ENCODE data around the gene LRP1.

LRP1 gene

GRCh38 chr12:57157588-57158173 lies 29.4 kb downstream of the LRP1 start:
- no peak for DNase-seq

DNA sequence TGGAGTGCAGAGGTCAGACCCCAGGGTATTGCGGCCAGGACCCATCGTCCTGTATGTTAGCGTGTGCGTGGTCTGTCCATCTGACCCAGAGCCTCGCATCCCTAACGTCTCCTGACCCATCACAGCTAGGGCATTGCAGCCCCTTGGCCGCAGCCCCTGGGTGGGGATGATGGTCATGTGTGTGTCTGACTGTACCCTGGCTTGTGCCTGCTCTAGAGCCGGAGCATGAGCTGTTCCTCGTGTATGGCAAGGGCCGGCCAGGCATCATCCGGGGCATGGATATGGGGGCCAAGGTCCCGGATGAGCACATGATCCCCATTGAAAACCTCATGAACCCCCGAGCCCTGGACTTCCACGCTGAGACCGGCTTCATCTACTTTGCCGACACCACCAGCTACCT lies 29.9 kb downstream of the LRP1 start:
- no peak for DNase-seq

- no peak for DNase-seq
Measured at GRCh38 chr12:57158665-57159064, 30.4 kb downstream of the LRP1 start.

DNA sequence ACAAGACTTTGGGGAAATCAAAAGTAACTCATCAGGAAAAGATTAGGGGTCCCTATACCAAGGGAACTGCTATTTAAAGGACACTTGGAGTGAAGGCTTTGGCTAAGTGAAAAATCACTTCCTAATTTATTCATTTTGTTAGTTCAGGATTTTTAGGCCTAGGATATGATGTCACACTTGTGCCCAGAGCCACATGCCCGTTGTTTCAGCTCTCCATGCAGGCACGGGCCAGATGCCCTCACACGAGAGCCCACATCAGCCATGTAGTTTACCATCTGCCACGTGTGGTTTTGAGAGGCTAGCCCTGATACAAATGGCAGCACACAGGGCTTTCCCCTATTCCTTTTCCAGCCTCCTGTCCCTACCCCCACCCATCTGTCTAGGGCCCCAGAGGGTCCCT lies 31.0 kb downstream of the LRP1 start:
- DNase-seq = no peak

GRCh38 chr12:57160040-57160439 lies 31.8 kb downstream of the LRP1 start:
- DNase-seq = no peak

GRCh38 chr12:57160741-57161140 lies 32.5 kb downstream of the LRP1 start:
- no peak for DNase-seq

GRCh38 chr12:57161491-57161890 lies 33.2 kb downstream of the LRP1 start:
- DNase-seq = no peak

DNA sequence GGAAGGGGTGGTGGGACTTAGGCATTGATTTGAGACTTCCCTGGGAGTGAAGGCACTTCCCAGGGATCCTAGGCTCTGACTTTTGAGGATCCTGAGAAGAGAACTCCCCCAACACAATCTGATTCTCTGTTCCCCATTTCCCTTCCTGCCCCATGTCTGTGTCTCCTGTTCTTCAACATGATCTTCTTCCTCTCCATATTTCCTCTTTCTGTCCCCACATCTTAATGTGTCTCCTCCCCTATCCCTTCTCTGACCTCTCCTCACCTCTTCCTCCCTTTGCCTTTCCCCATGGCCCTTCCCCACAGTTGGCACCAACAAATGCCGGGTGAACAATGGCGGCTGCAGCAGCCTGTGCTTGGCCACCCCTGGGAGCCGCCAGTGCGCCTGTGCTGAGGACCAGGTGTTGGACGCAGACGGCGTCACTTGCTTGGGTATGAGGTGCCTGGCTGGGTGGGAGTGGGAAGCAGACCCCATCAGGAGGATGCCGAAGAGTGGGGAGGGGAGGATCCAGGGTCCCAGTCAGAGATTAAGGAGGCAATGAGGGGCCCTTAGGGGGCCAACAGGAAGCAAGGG lies 34.4 kb downstream of the LRP1 start:
- no peak for DNase-seq

DNA sequence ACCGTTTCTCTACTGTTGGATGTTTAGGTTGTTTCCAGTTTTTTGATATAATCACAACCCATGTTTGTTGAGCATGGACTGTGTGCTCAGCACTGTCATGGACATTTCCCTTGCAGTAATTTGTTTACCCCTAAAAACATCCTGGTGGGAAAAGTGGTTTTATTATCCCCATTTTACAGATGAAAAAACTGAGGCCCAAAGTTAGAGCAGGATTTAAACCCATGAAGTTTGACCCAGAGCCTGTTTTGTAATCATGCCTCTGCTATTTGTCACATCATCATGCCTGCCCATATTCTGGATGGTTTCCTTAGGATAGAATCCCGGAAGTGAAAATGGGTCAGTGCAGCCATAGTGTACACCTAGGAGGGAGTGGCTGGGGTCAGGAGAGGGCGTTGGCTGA lies 36.2 kb downstream of the LRP1 start:
- no peak for DNase-seq

- no peak for DNase-seq
Measured at GRCh38 chr12:57164966-57165625, 36.8 kb downstream of the LRP1 start.

DNA sequence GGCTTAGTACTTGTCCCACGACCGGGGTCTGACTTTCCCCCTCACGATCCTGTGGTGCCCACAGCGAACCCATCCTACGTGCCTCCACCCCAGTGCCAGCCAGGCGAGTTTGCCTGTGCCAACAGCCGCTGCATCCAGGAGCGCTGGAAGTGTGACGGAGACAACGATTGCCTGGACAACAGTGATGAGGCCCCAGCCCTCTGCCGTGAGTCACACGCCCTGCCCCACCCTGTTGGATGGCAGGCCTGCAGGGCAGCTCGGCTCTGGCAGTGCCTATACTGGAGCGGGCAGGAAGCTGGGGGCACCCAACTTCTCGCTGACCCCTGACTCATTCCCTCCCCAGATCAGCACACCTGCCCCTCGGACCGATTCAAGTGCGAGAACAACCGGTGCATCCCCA lies 37.5 kb downstream of the LRP1 start:
- DNase-seq = no peak

- no peak for DNase-seq
Measured at GRCh38 chr12:57166971-57167371, 38.7 kb downstream of the LRP1 start.

- DNase-seq = no peak
Measured at GRCh38 chr12:57168058-57168457, 39.8 kb downstream of the LRP1 start.

DNA sequence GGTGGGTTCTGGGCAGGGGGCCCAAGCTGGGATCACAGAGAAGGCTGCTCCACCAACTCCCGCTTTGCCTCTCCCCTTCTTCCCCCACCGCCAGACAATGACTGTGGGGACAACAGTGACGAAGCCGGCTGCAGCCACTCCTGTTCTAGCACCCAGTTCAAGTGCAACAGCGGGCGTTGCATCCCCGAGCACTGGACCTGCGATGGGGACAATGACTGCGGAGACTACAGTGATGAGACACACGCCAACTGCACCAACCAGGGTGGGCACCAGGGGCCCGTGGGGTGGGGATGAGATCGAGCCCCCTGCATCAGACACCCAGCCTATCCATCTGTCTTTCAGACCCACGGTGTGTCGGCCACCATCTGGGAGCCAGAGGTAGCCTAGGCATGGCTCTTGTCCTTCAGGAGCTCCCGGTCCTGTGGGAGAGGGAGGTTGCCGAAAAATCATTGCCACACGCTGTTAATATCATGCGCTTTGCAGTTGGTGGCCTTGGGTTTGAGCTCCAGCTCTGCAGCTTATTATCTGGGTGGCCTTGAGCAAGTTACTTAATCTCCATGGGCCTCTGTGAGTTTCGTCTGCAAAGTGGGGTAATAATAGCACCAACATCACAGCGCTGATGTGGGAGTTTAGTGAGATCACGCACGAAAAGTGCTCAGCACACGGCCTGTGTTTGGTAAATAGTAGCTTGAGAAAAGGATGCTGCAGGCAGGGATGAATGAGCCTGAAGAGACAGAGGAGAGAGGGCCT lies 40.9 kb downstream of the LRP1 start:
- no peak for DNase-seq

DNA sequence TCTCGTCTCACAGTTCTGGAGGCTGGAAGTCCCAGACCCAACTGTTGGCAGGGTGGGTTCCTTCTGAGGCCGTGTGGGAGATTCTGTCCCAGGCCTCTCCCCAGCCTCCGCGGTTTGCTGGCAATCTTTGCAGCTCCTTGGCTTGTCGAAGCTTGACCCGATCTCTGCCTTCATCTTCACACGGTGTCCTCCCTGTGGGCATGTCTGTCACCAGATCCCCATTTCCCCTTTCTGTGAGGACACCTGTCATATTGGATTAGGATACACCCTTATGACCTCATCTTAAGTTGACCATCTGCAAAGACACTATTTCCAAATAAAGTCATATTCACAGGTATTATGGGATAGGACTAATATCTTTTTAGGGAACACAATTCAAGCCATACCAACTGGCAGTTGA lies 41.7 kb downstream of the LRP1 start:
- DNase-seq = no peak

GRCh38 chr12:57170408-57170807 lies 42.1 kb downstream of the LRP1 start:
- DNase-seq = no peak

GRCh38 chr12:57170927-57171326 lies 42.6 kb downstream of the LRP1 start:
- no peak for DNase-seq

- DNase-seq = no peak
Measured at GRCh38 chr12:57171668-57172067, 43.4 kb downstream of the LRP1 start.

GRCh38 chr12:57173089-57173488 lies 44.8 kb downstream of the LRP1 start:
- peak; percentile 11 to 19 for DNase-seq

DNA sequence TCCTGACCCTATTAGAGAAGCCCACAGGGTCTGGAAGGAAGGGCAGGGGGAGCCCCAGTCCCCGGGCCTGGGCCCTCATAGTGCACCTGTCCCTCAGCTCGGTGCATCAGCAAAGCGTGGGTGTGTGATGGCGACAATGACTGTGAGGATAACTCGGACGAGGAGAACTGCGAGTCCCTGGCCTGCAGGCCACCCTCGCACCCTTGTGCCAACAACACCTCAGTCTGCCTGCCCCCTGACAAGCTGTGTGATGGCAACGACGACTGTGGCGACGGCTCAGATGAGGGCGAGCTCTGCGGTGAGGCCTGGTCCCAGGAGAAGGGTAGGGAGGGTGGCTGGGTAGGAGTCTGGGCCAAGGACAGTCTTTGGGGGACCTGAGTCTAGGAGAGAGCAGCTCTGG lies 45.4 kb downstream of the LRP1 start:
- no peak for DNase-seq

DNA sequence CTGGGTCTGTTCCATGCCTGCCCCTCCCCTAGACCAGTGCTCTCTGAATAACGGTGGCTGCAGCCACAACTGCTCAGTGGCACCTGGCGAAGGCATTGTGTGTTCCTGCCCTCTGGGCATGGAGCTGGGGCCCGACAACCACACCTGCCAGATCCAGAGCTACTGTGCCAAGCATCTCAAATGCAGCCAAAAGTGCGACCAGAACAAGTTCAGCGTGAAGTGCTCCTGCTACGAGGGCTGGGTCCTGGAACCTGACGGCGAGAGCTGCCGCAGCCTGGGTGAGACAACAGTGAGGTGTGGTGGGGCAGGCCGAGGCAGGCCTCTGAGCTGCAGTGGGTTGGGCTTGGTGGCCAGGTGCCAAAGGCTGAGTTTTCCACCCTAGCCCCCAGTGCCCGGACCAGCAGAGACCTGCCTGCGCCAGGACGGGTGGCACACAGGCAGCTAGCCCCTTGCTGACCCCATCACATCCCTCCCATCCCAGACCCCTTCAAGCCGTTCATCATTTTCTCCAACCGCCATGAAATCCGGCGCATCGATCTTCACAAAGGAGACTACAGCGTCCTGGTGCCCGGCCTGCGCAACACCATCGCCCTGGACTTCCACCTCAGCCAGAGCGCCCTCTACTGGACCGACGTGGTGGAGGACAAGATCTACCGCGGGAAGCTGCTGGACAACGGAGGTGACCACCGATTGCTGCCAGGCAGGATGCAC lies 47.3 kb downstream of the LRP1 start:
- peak; percentile 80 to 85 for DNase-seq

DNA sequence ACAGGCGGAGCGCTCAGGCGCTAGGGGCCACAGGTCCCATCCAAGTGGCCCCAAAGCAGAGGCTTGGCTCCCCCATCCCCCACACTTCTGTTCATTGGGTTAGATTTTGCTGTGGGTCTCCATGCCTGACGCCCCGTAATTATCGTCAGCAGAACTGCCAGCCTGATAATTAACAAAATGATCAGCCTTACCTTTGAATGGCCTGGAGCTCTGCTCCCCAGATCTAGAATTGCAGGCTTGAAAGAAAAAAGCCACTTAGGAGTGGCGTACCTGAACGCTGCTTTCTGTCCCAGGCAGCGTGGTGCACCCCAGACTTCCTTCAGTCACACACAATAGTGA lies 47.8 kb downstream of the LRP1 start:
- no peak for DNase-seq

DNA sequence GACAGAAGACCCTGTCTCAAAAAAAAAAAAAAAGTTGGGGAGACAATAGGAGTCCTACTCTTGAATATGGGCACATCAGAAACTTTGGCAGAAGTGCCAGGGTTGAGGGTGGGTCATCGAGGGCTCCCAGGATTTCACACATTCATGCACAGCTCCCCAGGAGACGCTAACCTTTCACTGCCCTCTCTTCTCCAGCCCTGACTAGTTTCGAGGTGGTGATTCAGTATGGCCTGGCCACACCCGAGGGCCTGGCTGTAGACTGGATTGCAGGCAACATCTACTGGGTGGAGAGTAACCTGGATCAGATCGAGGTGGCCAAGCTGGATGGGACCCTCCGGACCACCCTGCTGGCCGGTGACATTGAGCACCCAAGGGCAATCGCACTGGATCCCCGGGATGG lies 48.6 kb downstream of the LRP1 start:
- DNase-seq = no peak

GRCh38 chr12:57177354-57177753 lies 49.1 kb downstream of the LRP1 start:
- no peak for DNase-seq

Data from SHP77 (cell line).